Measurements from ENCODE around the gene SEC31A. TPM values are rescaled to one million over a fixed set of nuclear protein-coding genes. Genes with fewer than 3 reads are reported as not detected.
"Not testable (repeated sequence)": the region's sequence is repeated elsewhere in the genome, so short reads cannot be mapped to it uniquely, and the experiment has no call there.

Gene SEC31A
- total and polyA plus RNA-seq, 12 donors = 82.5 to 163 (median 122) TPM

DNA sequence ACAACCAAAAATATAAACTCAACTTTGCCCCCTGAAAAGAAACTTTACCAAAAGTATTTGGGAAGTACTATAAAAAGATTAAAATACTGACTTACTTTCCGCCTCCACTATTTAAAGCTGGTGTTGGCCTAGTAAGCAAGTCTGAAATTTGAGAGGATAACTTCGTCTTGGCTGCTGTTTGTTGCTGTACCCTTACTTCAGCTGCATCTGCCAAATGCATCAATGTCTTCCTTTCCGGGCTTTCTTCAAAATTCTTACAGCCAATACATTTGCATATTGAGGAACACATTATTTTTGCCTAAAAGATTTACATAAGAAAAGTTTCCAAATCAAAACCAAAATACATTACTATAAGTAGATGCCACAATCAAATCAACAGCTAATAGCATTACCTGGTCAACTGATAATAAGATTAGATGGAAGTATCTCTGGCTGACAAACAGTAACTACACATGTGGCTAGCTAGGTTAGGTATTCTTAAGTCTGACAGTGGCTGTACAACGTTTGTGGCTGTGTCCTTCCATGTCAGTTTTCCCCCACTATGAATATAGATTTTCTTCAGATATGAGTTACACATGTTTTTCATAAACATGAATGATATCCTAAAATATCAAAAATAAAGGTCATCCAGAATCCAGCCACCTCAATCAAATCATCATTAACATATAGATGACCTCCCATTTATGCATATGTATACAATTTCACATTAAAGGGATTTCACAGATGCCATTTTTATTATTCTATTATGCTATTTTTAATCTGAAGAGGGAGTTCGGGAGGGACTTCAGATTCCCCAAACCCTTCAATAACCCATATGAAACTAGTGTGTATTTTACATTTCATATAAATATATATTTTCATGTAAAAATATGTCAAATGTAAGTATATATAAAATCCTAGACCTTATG lies 40.1 kb upstream of the SEC31A start:
- H3K36me3 ChIP-seq = peaks cover 0 to 85% (median 18%) of the 10 kb centered on the region in 9 donors
- TF ChIP-seq, protein P1, sequence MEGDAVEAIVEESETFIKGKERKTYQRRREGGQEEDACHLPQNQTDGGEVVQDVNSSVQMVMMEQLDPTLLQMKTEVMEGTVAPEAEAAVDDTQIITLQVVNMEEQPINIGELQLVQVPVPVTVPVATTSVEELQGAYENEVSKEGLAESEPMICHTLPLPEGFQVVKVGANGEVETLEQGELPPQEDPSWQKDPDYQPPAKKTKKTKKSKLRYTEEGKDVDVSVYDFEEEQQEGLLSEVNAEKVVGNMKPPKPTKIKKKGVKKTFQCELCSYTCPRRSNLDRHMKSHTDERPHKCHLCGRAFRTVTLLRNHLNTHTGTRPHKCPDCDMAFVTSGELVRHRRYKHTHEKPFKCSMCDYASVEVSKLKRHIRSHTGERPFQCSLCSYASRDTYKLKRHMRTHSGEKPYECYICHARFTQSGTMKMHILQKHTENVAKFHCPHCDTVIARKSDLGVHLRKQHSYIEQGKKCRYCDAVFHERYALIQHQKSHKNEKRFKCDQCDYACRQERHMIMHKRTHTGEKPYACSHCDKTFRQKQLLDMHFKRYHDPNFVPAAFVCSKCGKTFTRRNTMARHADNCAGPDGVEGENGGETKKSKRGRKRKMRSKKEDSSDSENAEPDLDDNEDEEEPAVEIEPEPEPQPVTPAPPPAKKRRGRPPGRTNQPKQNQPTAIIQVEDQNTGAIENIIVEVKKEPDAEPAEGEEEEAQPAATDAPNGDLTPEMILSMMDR (IDR thresholded peaks at IDR 0.05) = no peak
- 77 to 79% methylated on average over 5 of the region's 5 CpGs for WGBS, 2 donors

DNA sequence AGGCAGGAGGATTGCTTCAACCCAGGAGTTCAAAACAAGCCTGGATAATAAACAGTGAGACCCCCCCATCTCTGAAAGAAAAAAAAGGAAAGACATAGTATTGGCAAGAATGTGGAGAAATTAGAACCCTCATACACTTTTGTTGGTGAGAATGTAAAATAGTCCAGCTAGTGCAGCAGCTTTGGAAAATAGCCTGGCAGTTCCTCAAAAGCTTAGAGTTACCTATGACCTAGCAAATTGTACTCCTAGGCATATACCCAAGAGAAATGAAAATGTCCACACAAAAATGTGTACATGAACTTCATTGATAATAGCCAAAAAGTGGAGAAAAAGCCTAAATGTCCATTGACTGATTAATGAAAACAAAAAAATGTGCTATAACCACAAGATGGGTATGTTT lies 30.8 kb upstream of the SEC31A start:
- TF ChIP-seq, protein P1 (IDR thresholded peaks at IDR 0.05) = no peak
- intact Hi-C loops (cut with DNase I) = no loop called here
- no peak for ATAC-seq

More for the DNA sequence above, 40.1 kb upstream of the SEC31A start:
- no peak overlapping the region for H3K27ac ChIP-seq
- no peak for ATAC-seq
- H3K27me3 ChIP-seq = no peaks in the 10 kb centered on the region
- no peaks in the 10 kb centered on the region for H3K9me3 ChIP-seq
- intact Hi-C loops (cut with DNase I) = no loop called here
- DNase-seq = no peak
- no peak overlapping the region for H3K4me3 ChIP-seq
- H3K4me1 ChIP-seq = no peaks in the 10 kb centered on the region

DNA sequence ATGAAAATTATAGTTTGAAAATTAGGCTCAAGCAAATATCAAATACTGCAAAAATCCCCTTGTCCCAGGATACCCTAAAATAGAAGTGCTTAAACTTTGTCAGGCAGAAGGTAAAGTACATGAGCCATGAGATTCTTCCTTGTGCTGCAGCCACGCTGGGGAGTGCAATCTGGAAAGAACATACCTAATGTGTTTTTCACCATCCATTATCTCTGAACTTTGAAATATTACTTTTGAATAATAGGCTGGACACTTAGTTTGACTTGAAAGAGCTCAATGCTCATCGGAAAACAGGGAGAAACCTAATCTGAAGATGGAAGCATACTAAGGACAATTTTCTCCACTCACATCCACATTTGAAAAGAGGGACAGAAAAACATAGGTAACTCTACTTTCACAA lies 28.4 kb upstream of the SEC31A start:
- Histone ChIP-seq H3K4me3 (no peak overlapping the region), H3K36me3 (peaks cover 0 to 40% (median 9%) of the 10 kb centered on the region in 9 donors), H3K9me3 (no peaks in the 10 kb centered on the region), H3K27me3 (no peaks in the 10 kb centered on the region), H3K27ac (no peak overlapping the region), H3K4me1 (no peaks in the 10 kb centered on the region)
- DNase-seq = no peak
- ATAC-seq = no peak
- TF ChIP-seq, protein P1 (IDR thresholded peaks at IDR 0.05) = no peak
- 76 to 86% methylated on average over 2 of the region's 2 CpGs for WGBS, 2 donors
- intact Hi-C loops (cut with DNase I) = no loop called here

More for the DNA sequence above, 30.8 kb upstream of the SEC31A start:
- Histone ChIP-seq H3K27ac (no peak overlapping the region), H3K4me3 (no peak overlapping the region), H3K4me1 (no peaks in the 10 kb centered on the region), H3K27me3 (no peaks in the 10 kb centered on the region), H3K9me3 (no peaks in the 10 kb centered on the region), H3K36me3 (peaks cover 0 to 45% (median 9%) of the 10 kb centered on the region in 9 donors)
- no peak for DNase-seq

DNA sequence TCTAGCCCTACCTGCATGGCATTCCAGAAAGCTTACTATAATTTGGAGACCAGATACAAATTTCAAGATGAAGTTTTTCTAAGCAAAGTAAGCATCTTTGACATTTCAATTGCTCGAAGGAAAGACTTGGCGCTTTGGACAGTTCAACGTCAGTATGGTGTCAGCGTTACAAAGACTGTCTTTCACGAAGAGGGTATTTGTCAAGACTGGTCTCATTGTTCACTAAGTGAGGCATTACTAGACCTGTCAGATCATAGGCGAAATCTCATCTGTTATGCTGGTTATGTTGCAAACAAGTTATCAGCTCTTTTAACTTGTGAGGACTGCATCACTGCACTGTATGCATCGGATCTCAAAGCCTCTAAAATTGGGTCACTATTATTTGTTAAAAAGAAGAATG lies 27.1 kb upstream of the SEC31A start:
- Histone ChIP-seq H3K4me3 (no peak overlapping the region), H3K36me3 (peaks cover 0 to 45% (median 9%) of the 10 kb centered on the region in 9 donors), H3K27ac (no peak overlapping the region), H3K27me3 (no peaks in the 10 kb centered on the region), H3K4me1 (no peaks in the 10 kb centered on the region), H3K9me3 (no peaks in the 10 kb centered on the region)
- no peak for ATAC-seq
- intact Hi-C loops (cut with DNase I) = no loop called here
- DNase-seq = no peak
- TF ChIP-seq, protein P1 (IDR thresholded peaks at IDR 0.05) = no peak
- WGBS, 2 donors = 91 to 93% methylated on average over 7 of the region's 7 CpGs

DNA sequence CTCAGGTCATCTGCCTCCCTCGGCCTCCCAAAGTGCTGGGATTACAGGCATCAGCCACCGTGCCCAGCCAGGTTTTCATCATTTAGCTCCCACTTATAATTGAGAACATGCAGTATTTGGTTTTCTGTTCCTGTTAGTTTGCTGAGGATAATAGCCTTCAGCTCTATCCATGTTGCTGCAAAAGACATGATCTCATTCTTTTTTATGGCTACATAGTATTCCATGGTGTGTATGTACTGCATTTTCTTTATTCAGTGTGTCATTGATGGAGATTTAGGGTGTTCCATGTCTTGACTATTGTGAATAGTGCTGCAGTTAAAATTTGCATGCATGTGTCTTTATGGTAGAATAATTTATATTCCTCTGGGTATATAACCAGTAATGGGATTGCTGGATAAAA lies 23.0 kb upstream of the SEC31A start:
- H3K27me3 ChIP-seq; DNase-seq; H3K27ac ChIP-seq; H3K4me1 ChIP-seq; ATAC-seq; H3K4me3 ChIP-seq; intact Hi-C loops (cut with DNase I); H3K9me3 ChIP-seq: not testable (repeated sequence)
- H3K36me3 ChIP-seq = peaks cover 0 to 82% (median 12%) of the 10 kb centered on the region in 9 donors
- 100% methylated on average over 2 of the region's 2 CpGs for WGBS, 2 donors

All from heart right ventricle (tissue), 16 donors.